Activated B cell treated with CpG ODN at 0.5 μM for 24 hours (primary cell): ENCODE measurements around the gene PPARG. TPM values are rescaled to one million over a fixed set of nuclear protein-coding genes. Genes with fewer than 3 reads are reported as not detected.

Experiments
- ATAC-seq: fragments of 200-7000 bp; cut with Tn5 transposase; one replicate; pipeline ENCODE4 v1.10.0; 2021; ENCODE audit warnings: low read depth, mild to moderate bottlenecking, moderate library complexity
- CTCF ChIA-PET: fragments of 350-600 bp; sonication (Branson Sonifier 250); formaldehyde crosslinking; loops from one replicate; lab custom pipeline; 2021; ENCODE audit warnings: antibody characterized with exemption; lab: Charles Lee
- POLR2A ChIA-PET: fragments of 350-600 bp; sonication (Branson Sonifier 250); formaldehyde crosslinking; loops from one replicate; lab custom pipeline; 2021; ENCODE audit warnings: antibody characterized with exemption; lab: Charles Lee
- DNase-seq: peaks from one replicate; pipeline ENCODE4 v3.0.0; 2022
- H3K27ac Mint-ChIP-seq: one replicate; pipeline ENCODE4 v1.8.0; 2020; ENCODE audit warnings: mixed read lengths
- H3K27me3 Mint-ChIP-seq: one replicate; pipeline ENCODE4 v1.8.0; 2021; ENCODE audit warnings: mixed read lengths
- H3K36me3 Mint-ChIP-seq: one replicate; pipeline ENCODE4 v1.8.0; 2021; ENCODE audit warnings: low read depth, mixed read lengths
- H3K4me1 Mint-ChIP-seq: one replicate; pipeline ENCODE4 v1.8.0; 2021; ENCODE audit warnings: mixed read lengths
- H3K4me3 Mint-ChIP-seq: one replicate; pipeline ENCODE4 v1.8.0; 2020; ENCODE audit warnings: mild to moderate bottlenecking, mixed read lengths
- H3K9me3 Mint-ChIP-seq: one replicate; pipeline ENCODE4 v1.8.0; 2020; ENCODE audit warnings: mixed read lengths
- CTCF ChIP-seq: fragments of 200-600 bp; IDR thresholded peaks from one replicate; pipeline ENCODE4 v1.8.0; 2022; ENCODE audit warnings: antibody characterized with exemption, mild to moderate bottlenecking
- intact Hi-C: fragments of 100-400 bp; cut with micrococcal nuclease; formaldehyde crosslinking; loops from one replicate; pipeline ENCODE4 v1.15.1; 2024
- total RNA-seq: library from RNA; stranded (reverse); gene quantifications from 2 replicates; pipeline ENCODE4 v1.2.3, GENCODE V29; 2022

PPARG gene
- total RNA-seq, 1 donor from 2014 or later: not detected

- ATAC-seq (no peak), DNase-seq (no peak)
- no peaks in the 10 kb centered on the region for H3K9me3 Mint-ChIP-seq
- TF ChIP-seq CTCF: no peak
- H3K4me1 Mint-ChIP-seq: no peaks in the 10 kb centered on the region
- H3K36me3 Mint-ChIP-seq: no peaks in the 10 kb centered on the region
- no peak overlapping the region for H3K4me3 Mint-ChIP-seq
- H3K27me3 Mint-ChIP-seq: peaks cover 7% of the 10 kb centered on the region
- no peak overlapping the region for H3K27ac Mint-ChIP-seq
- ChIA-PET POLR2A (no interaction called here), CTCF (no interaction called here)
- intact Hi-C loops: no loop called here
Measured at GRCh38 chr3:12302564-12302963, 13.7 kb downstream of the PPARG start.

- Mint-ChIP-seq H3K36me3 (no peaks in the 10 kb centered on the region), H3K4me3 (no peak overlapping the region), H3K4me1 (no peaks in the 10 kb centered on the region), H3K27me3 (peaks cover 7% of the 10 kb centered on the region), H3K27ac (no peak overlapping the region), H3K9me3 (no peaks in the 10 kb centered on the region)
- ATAC-seq: no peak
- no peak for TF ChIP-seq CTCF
- intact Hi-C loops: no loop called here
- ChIA-PET CTCF (no interaction called here), POLR2A (no interaction called here)
- no peak for DNase-seq
Measured at GRCh38 chr3:12303534-12303933, 14.7 kb downstream of the PPARG start.

- no peak for DNase-seq
- H3K27me3 Mint-ChIP-seq: peaks cover 7% of the 10 kb centered on the region
- intact Hi-C loops: no loop called here
- no peak overlapping the region for H3K27ac Mint-ChIP-seq
- ATAC-seq: no peak
- ChIA-PET CTCF (no interaction called here), POLR2A (no interaction called here)
- no peak overlapping the region for H3K4me3 Mint-ChIP-seq
- no peaks in the 10 kb centered on the region for H3K4me1 Mint-ChIP-seq
- TF ChIP-seq CTCF: no peak
- no peaks in the 10 kb centered on the region for H3K9me3 Mint-ChIP-seq
- H3K36me3 Mint-ChIP-seq: no peaks in the 10 kb centered on the region
Measured at GRCh38 chr3:12303993-12304392, 15.1 kb downstream of the PPARG start.

- POLR2A ChIA-PET: no interaction called here
- peaks cover 9% of the 10 kb centered on the region for H3K27me3 Mint-ChIP-seq
Measured at GRCh38 chr3:12307136-12307535, 18.3 kb downstream of the PPARG start.

GRCh38 chr3:12308517-12308916 is 19.6 kb downstream of the PPARG start:
- TF ChIP-seq CTCF: no peak
- no peak for DNase-seq
- POLR2A ChIA-PET: no interaction called here
- Mint-ChIP-seq H3K9me3 (no peaks in the 10 kb centered on the region), H3K27ac (no peak overlapping the region), H3K27me3 (peaks cover 9% of the 10 kb centered on the region), H3K4me1 (no peaks in the 10 kb centered on the region), H3K36me3 (no peaks in the 10 kb centered on the region), H3K4me3 (no peak overlapping the region)
- no peak for ATAC-seq
- CTCF ChIA-PET: no interaction called here
- intact Hi-C loops: no loop called here

More at GRCh38 chr3:12307136-12307535, 18.3 kb downstream of the PPARG start:
- no peak overlapping the region for H3K27ac Mint-ChIP-seq
- no peak overlapping the region for H3K4me3 Mint-ChIP-seq
- intact Hi-C loops: no loop called here
- H3K4me1 Mint-ChIP-seq: no peaks in the 10 kb centered on the region
- DNase-seq (no peak), ATAC-seq (no peak)
- H3K36me3 Mint-ChIP-seq: no peaks in the 10 kb centered on the region
- TF ChIP-seq CTCF: no peak
- no peaks in the 10 kb centered on the region for H3K9me3 Mint-ChIP-seq
- CTCF ChIA-PET: no interaction called here
